Upper lobe of left lung (tissue), 6 donors: ENCODE data around the gene KRTAP9-8. TPM values are rescaled to one million over a fixed set of nuclear protein-coding genes. Genes with fewer than 3 reads are reported as not detected.
A peak's percentile ranks its signal among the peaks of the same experiment; 100 is the strongest.
"Not testable (repeated sequence)": the region's sequence is repeated elsewhere in the genome, so short reads cannot be mapped to it uniquely, and the experiment has no call there.

ENCODE experiments used
- ATAC-seq, 2 donors: fragments of 200-7000 bp; cut with Tn5 transposase; one replicate each; pipeline ENCODE4 v1.9.1; 2022; ENCODE audit warnings: mild to moderate bottlenecking in 2 of 2, moderate library complexity in 2 of 2; ENCODE audit not compliant: low FRiP score in 2 of 2
- DNase-seq, 2 donors: peaks; one replicate each; pipeline ENCODE4 v3.0.0-alpha.2; 2019 to 2020
- H3K27ac ChIP-seq, 4 donors: fragments of 200-600 bp; sonication (generic); one replicate each; pipeline ENCODE4 v1.5.1; 2016 to 2019
- H3K27me3 ChIP-seq, 4 donors: fragments of 200-600 bp; sonication (generic); one replicate each; pipeline ENCODE4 v1.5.1; 2017 to 2019
- H3K36me3 ChIP-seq, 4 donors: fragments of 200-600 bp; sonication (generic); one replicate each; pipeline ENCODE4 v1.5.1; 2016 to 2019
- H3K4me1 ChIP-seq, 4 donors: fragments of 200-600 bp; sonication (generic); one replicate each; pipeline ENCODE4 v1.5.1; 2018 to 2019
- H3K4me3 ChIP-seq, 4 donors: fragments of 200-600 bp; sonication (generic); one replicate each; pipeline ENCODE4 v1.5.1; 2017 to 2019; ENCODE audit warnings: mild to moderate bottlenecking in 2 of 4, moderate library complexity in 1 of 4
- H3K9me3 ChIP-seq, 4 donors: fragments of 200-600 bp; sonication (generic); one replicate each; pipeline ENCODE4 v1.5.1; 2018 to 2019
- EP300 ChIP-seq, 4 donors: sonication (generic); formaldehyde crosslinking; IDR thresholded peaks; one replicate each; pipeline ENCODE4 v1.5.1; 2017; ENCODE audit warnings: antibody characterized with exemption in 4 of 4, control low read depth in 2 of 4
- POLR2A ChIP-seq, 4 donors: fragments of 450-650 bp; IDR thresholded peaks; one replicate each; pipeline ENCODE4 v1.5.1; 2016 to 2017; ENCODE audit warnings: antibody characterized with exemption in 4 of 4, mild to moderate bottlenecking in 2 of 4
- POLR2AphosphoS5 ChIP-seq, 2 donors: sonication (generic); formaldehyde crosslinking; IDR thresholded peaks; one replicate each; pipeline ENCODE4 v1.5.1; 2017; ENCODE audit warnings: antibody characterized with exemption in 2 of 2
- WGBS, 2 donors: methylation state at CpG; one replicate each; pipeline ENCODE4 v1.1.5; 2017 to 2018; 5-methylcytosine and 5-hydroxymethylcytosine counted together
- total RNA-seq, 6 donors: library from RNA; depleted of rRNA in 4 of 6; stranded (reverse); fragments of >200 nt in 4 of 6; gene quantifications; one replicate each; pipeline versions ENCODE4 v1.1.0 to v1.2.1, GENCODE V29; 2016 to 2021
- TF ChIP-seq, protein P1 (sequence below), 6 experiments: fragments of 450-650 bp in 4 of 6; fragments of 200-600 bp in 2 of 6; sonication (generic) in 2 of 6; IDR thresholded peaks; one replicate each; pipeline ENCODE4 v1.5.1; 2016 to 2019; ENCODE audit warnings: antibody characterized with exemption in 6 of 6
- donor health status: DM: no; HTN: no; CAD: no; lungs with moderate emphysema.
- donor health status: DM: no; HTN: yes; CAD: no; lungs with severe emphysema.

Gene KRTAP9-8
- total RNA-seq, 6 donors from 2014 or later = not detected

DNA sequence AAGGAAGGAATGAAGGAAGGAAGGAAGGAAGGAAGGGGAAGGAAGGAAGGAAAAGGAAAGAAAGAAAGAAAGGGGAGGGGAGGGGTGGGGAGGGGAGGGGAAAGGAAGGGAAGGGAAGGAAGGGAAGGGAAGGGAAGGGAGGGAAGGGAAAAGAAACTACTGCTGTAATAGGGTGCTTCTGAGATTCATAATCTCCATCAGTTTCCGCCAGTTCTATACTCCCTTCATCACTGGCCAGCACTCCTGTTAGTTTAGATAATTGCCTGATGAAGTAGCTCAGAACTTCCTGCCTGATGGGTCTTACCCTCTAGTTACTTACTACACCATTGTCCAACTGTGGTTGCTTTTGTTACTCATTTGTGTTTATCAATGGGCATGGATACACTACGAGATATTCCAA lies 25.4 kb downstream of the KRTAP9-8 start:
- ATAC-seq (no peak), DNase-seq (no peak)
- Histone ChIP-seq H3K27me3 (no peaks in the 10 kb centered on the region), H3K9me3 (no peaks in the 10 kb centered on the region), H3K36me3 (no peaks in the 10 kb centered on the region), H3K4me1 (no peaks in the 10 kb centered on the region), H3K4me3 (no peak overlapping the region), H3K27ac (no peak overlapping the region)
- 64 to 77% methylated on average over 2 of the region's 2 CpGs for WGBS, 2 donors
- TF ChIP-seq POLR2A (IDR thresholded peaks at IDR 0.05) = no peak
- TF ChIP-seq POLR2AphosphoS5 (IDR thresholded peaks at IDR 0.05) = no peak

- H3K27ac ChIP-seq = no peak overlapping the region
- H3K9me3 ChIP-seq = no peaks in the 10 kb centered on the region
- TF ChIP-seq POLR2A (IDR thresholded peaks at IDR 0.05) (no peak), EP300 (IDR thresholded peaks at IDR 0.05) (no peak), POLR2AphosphoS5 (IDR thresholded peaks at IDR 0.05) (no peak)
- TF ChIP-seq, protein P1, sequence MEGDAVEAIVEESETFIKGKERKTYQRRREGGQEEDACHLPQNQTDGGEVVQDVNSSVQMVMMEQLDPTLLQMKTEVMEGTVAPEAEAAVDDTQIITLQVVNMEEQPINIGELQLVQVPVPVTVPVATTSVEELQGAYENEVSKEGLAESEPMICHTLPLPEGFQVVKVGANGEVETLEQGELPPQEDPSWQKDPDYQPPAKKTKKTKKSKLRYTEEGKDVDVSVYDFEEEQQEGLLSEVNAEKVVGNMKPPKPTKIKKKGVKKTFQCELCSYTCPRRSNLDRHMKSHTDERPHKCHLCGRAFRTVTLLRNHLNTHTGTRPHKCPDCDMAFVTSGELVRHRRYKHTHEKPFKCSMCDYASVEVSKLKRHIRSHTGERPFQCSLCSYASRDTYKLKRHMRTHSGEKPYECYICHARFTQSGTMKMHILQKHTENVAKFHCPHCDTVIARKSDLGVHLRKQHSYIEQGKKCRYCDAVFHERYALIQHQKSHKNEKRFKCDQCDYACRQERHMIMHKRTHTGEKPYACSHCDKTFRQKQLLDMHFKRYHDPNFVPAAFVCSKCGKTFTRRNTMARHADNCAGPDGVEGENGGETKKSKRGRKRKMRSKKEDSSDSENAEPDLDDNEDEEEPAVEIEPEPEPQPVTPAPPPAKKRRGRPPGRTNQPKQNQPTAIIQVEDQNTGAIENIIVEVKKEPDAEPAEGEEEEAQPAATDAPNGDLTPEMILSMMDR (IDR thresholded peaks at IDR 0.05) = no peak
- ATAC-seq (no peak), DNase-seq (no peak)
- H3K36me3 ChIP-seq = no peaks in the 10 kb centered on the region
- no peaks in the 10 kb centered on the region for H3K27me3 ChIP-seq
- WGBS, 2 donors = 71 to 73% methylated on average over 3 of the region's 3 CpGs
- no peaks in the 10 kb centered on the region for H3K4me1 ChIP-seq
- H3K4me3 ChIP-seq = no peak overlapping the region
These were observed 26.8 kb downstream of the KRTAP9-8 start for GRCh38 chr17:41264599-41264998.

- Histone ChIP-seq H3K9me3 (no peaks in the 10 kb centered on the region), H3K36me3 (no peaks in the 10 kb centered on the region), H3K4me1 (no peaks in the 10 kb centered on the region), H3K27ac (no peak within 1 kb of the TSS), H3K27me3 (no peaks in the 10 kb centered on the region), H3K4me3 (no peak within 1 kb of the TSS)
- 27 to 39% methylated on average over 2 of the region's 2 CpGs for WGBS, 2 donors
- no peak for DNase-seq
- no peak for ATAC-seq
- TF ChIP-seq POLR2A (IDR thresholded peaks at IDR 0.05) (no peak), EP300 (IDR thresholded peaks at IDR 0.05) (no peak), POLR2AphosphoS5 (IDR thresholded peaks at IDR 0.05) (no peak)
- TF ChIP-seq, protein P1 (IDR thresholded peaks at IDR 0.05) = no peak
These were observed 27.3 kb downstream of the KRTAP9-8 start, which contains the start of gene KRTAP9-6 for GRCh38 chr17:41265078-41265477. Gene KRTAP9-6 (plus strand): TSS chr17:41265378. CDS start chr17:41265378, 0 bp downstream.

- Histone ChIP-seq H3K4me1 (no peaks in the 10 kb centered on the region), H3K27ac (no peak overlapping the region), H3K9me3 (no peaks in the 10 kb centered on the region), H3K36me3 (no peaks in the 10 kb centered on the region), H3K4me3 (no peak overlapping the region), H3K27me3 (no peaks in the 10 kb centered on the region)
- ATAC-seq = no peak
- 81% methylated on average over 3 of the region's 3 CpGs; no CpG with 5 or more reads in 1 of the 2 donors for WGBS, 2 donors
- TF ChIP-seq EP300 (IDR thresholded peaks at IDR 0.05) (no peak), POLR2AphosphoS5 (IDR thresholded peaks at IDR 0.05) (no peak), POLR2A (IDR thresholded peaks at IDR 0.05) (no peak)
- TF ChIP-seq, protein P1 (IDR thresholded peaks at IDR 0.05) = no peak
- DNase-seq = no peak
These were observed 29.9 kb downstream of the KRTAP9-8 start for GRCh38 chr17:41267711-41268110.

DNA sequence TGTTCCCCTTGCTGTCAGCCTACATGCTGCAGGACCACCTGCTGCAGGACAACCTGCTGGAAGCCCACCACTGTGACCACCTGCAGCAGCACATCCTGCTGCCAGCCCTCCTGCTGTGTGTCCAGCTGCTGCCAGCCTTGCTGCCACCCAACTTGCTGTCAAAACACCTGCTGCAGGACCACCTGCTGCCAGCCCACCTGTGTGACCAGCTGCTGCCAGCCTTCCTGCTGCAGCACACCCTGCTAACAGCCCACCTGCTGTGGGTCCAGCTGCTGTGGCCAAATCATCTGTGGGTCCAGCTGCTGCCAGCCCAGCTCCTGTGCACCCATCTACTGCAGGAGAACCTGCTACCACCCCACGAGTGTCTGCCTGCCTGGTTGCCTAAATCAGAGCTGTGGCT lies 33.5 kb downstream of the KRTAP9-8 start:
- not testable (repeated sequence) for H3K27me3 ChIP-seq, H3K4me3 ChIP-seq, H3K27ac ChIP-seq, ATAC-seq, H3K36me3 ChIP-seq, H3K9me3 ChIP-seq, H3K4me1 ChIP-seq, DNase-seq
- WGBS, 2 donors = no CpG with 5 or more reads among the region's 1 CpG

DNA sequence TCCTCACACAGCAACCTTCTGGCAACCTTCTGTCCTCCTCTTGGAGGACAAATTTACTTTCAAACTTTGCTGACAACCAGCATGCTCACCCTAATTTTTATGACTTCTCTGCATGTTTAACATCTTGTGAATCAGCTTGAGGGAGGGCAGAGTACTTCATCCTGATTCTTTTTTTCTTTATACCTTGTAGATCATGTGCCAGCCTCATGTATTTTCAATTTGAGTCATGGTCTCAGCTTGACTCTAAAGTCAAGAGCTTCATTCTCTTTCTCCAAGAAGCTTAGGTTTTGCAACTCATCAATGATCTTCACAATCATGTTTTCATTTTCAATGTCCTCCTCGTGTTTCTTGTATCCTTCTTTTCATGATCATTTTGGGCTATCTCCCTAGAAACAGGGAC lies 34.1 kb downstream of the KRTAP9-8 start:
- 42% methylated on average over 1 of the region's 1 CpG; no CpG with 5 or more reads in 1 of the 2 donors for WGBS, 2 donors
- Histone ChIP-seq H3K36me3 (no peaks in the 10 kb centered on the region), H3K27ac (no peak overlapping the region), H3K9me3 (no peaks in the 10 kb centered on the region), H3K4me3 (no peak overlapping the region), H3K4me1 (no peaks in the 10 kb centered on the region), H3K27me3 (no peaks in the 10 kb centered on the region)
- DNase-seq (no peak), ATAC-seq (no peak)
- TF ChIP-seq, protein P1 (IDR thresholded peaks at IDR 0.05) = no peak
- TF ChIP-seq POLR2AphosphoS5 (IDR thresholded peaks at IDR 0.05) (no peak), POLR2A (IDR thresholded peaks at IDR 0.05) (no peak), EP300 (IDR thresholded peaks at IDR 0.05) (no peak)

- H3K27ac ChIP-seq, H3K27me3 ChIP-seq, ATAC-seq, H3K4me1 ChIP-seq, H3K4me3 ChIP-seq, H3K9me3 ChIP-seq, H3K36me3 ChIP-seq: not testable (repeated sequence)
- peak in 1 of 2 donors; percentile 54 for DNase-seq
- 80% methylated on average over 3 of the region's 3 CpGs; no CpG with 5 or more reads in 1 of the 2 donors for WGBS, 2 donors
These were observed 37.9 kb downstream of the KRTAP9-8 start, which contains the start of gene KRTAP9-7 for GRCh38 chr17:41275648-41276190. Gene KRTAP9-7 (plus strand): TSS chr17:41275698. CDS start chr17:41275698, 0 bp downstream.
